Epithelial cell of esophagus (primary cell): ENCODE results near the gene OR51Q1.
A peak's percentile ranks its signal among the peaks of the same experiment; 100 is the strongest.

Source experiments
- DNase-seq: peaks from one replicate; pipeline ENCODE4 v3.0.0; 2010; ENCODE audit warnings: low read depth
- H3K4me3 ChIP-seq: 2 replicates; pipeline ENCODE4 v1.5.1; 2011; ENCODE audit warnings: mild to moderate bottlenecking, low read length, control low read depth
- CTCF ChIP-seq: IDR thresholded peaks from 2 replicates; pipeline ENCODE4 v1.5.1; 2011; ENCODE audit warnings: low read depth, mild to moderate bottlenecking, low read length, control low read depth, inconsistent platforms; ENCODE audit not compliant: insufficient read depth; ENCODE audit errors: missing control alignments

Gene OR51Q1

GRCh38 chr11:5421811-5422210 lies at the start of gene OR51Q1:
OR51Q1 (plus strand) TSS chr11:5422111; CDS start chr11:5422201, 90 bp downstream.
- no peak for DNase-seq
- H3K4me3 ChIP-seq: no peak within 1 kb of the TSS
- no peak for TF ChIP-seq CTCF

- H3K4me3 ChIP-seq: no peak overlapping the region
- peak; percentile 68 for DNase-seq
Observed at GRCh38 chr11:5380740-5381342, 41.1 kb upstream of the OR51Q1 start.

GRCh38 chr11:5383576-5383975 lies 38.3 kb upstream of the OR51Q1 start, which contains the start of gene OR51M1:
OR51M1 (plus strand) TSS chr11:5383812; CDS start chr11:5389399, 5,587 bp downstream.
- no peak for DNase-seq
- TF ChIP-seq CTCF: no peak
- H3K4me3 ChIP-seq: no peak within 1 kb of the TSS

More at GRCh38 chr11:5380740-5381342, 41.1 kb upstream of the OR51Q1 start:
- TF ChIP-seq CTCF: peak; percentile 85

GRCh38 chr11:5384335-5384734 lies 37.6 kb upstream of the OR51Q1 start:
- no peak for DNase-seq
- H3K4me3 ChIP-seq: no peak overlapping the region
- no peak for TF ChIP-seq CTCF

- no peak overlapping the region for H3K4me3 ChIP-seq
- TF ChIP-seq CTCF: no peak
- DNase-seq: no peak
Observed at GRCh38 chr11:5390210-5390609, 31.7 kb upstream of the OR51Q1 start.

GRCh38 chr11:5394091-5394490 lies 27.8 kb upstream of the OR51Q1 start:
- no peak for DNase-seq
- no peak for TF ChIP-seq CTCF
- H3K4me3 ChIP-seq: no peak overlapping the region

- DNase-seq: no peak
- H3K4me3 ChIP-seq: no peak overlapping the region
- no peak for TF ChIP-seq CTCF
Observed at GRCh38 chr11:5398936-5399335, 23.0 kb upstream of the OR51Q1 start.
